ENCODE data around the gene RBKS. TPM values are rescaled to one million over a fixed set of nuclear protein-coding genes. Genes with fewer than 3 reads are reported as not detected.
"Not testable (repeated sequence)": the region's sequence is repeated elsewhere in the genome, so short reads cannot be mapped to it uniquely, and the experiment has no call there.

Gene RBKS
- total RNA-seq, 8 experiments from 2014 or later = 2.4 to 9.7 (median 3.6) TPM

DNA sequence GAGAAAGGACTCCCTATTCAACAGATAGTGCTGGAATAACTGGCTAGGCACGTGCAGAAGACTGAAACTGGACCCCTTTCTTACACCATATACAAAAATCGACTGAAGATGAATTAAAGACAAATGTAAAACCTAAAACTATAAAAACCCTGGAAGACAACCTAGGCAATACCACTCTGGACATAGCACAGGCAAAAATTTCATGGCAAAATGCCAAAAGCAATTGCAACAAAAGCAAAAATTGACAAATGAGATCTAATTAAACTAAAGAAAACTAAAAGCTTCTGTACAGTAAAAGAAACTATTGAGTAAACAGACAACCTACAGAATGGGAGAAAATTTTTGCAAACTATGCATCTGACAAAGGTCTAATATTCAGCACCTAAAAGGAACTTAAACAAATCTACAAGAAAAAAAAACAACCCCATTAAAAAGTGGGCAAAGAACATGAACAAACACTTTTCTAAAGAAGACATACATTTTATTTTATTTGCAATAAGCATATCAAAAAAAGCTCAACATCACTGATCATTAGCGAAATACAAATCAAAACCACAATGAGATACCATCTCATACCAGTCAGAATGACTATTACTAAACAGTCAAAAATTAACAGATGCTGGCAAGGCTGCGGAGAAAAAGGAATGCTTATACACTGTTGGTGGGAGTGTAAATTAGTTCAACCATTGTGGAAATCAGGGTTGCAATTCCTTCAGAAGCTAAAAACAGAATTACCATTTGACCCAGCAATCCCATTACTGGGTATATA, 8.2 kb downstream of the RBKS start:
- H3K4me3 ChIP-seq; ATAC-seq (replicated peaks in 6 of 8); in situ Hi-C loops (cut with MboI; ENCODE audit: low pct_unique_long_range_greater_than_20kb in 2 of 9, low sequenced_read_pairs in 9 of 9, unreplicated experiment in 9 of 9); H3K4me1 ChIP-seq (replicated peaks in 1 of 2); H3K27ac ChIP-seq: not testable (repeated sequence)
- WGBS, 10 experiments = 60 to 90% (median 71%) methylated on average over 2 to 4 of the region's 4 CpGs

DNA sequence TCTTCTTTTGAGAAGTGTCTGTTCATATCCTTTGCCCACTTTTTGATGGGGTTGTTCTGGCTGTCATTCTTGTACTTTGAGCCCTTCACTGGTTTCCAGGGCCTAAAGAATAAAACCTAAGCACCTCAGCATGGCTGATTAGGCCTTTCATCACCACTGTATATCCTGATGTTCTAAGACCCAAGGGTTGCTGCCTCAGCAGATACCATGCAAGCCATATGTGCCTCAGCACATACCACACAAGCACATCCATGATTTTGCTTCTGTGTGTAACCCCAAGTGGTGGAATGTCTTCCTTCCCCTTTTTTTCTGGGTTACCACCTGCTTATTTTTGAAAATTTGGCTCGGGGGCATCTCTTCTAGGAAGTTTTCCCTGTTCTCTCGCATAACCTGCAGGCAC, 11.4 kb downstream of the RBKS start:
- in situ Hi-C loops (cut with MboI; ENCODE audit: low pct_unique_long_range_greater_than_20kb in 2 of 9, low sequenced_read_pairs in 9 of 9, unreplicated experiment in 9 of 9) = no loop called here
- H3K4me1 ChIP-seq (replicated peaks in 1 of 2) = no peaks in the 10 kb centered on the region
- WGBS, 10 experiments = 20 to 100% (median 69%) methylated on average over 1 to 2 of the region's 2 CpGs; no CpG with 5 or more reads in 2 of the 10 experiments
- no peak overlapping the region for H3K27ac ChIP-seq
- no peak for ATAC-seq (replicated peaks in 6 of 8)
- no peak overlapping the region for H3K4me3 ChIP-seq

DNA sequence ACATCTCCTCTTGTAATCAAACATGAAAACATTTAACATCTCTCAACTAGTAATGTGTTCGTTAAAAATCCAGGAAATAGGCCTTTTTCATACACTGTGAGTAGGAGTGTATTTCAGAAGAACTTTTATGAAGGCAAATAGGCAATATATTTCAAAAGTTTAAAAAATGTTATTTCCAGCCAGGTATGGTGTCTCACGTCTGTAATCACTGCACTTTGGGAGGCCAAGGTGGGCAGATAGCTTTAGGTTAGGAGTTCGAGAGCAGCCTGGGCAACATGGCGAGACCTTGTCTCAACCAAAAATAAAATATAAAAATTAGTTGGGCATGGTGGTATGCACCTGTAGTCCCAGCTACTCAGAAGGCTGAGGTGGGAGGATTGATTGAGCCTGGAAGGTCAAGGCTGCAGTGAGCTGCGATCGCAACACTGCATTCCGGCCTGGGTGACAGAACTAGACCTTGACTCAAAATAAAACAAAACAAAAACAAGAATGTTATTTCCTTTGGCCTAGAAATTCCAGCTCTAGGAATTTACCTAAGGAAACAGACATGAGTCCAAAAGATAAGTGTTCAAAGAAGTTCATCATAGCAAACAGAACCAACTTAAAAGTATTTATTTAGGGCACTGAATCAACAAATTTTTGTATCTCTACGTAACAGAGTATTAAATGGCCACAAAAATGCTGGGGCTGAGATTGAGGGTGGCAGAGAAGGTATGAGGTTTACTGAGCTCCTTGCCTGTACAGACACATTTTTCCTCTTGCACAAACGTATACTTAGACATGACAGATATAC, 14.9 kb downstream of the RBKS start:
- ATAC-seq (replicated peaks in 6 of 8) = no peak
- WGBS, 10 experiments = 43 to 90% (median 86%) methylated on average over 2 to 9 of the region's 9 CpGs
- Histone ChIP-seq H3K27ac (no peak overlapping the region), H3K4me3 (no peak overlapping the region), H3K4me1 (replicated peaks in 1 of 2) (no peaks in the 10 kb centered on the region)
- in situ Hi-C loops (cut with MboI; ENCODE audit: low pct_unique_long_range_greater_than_20kb in 2 of 9, low sequenced_read_pairs in 9 of 9, unreplicated experiment in 9 of 9) = no loop called here

DNA sequence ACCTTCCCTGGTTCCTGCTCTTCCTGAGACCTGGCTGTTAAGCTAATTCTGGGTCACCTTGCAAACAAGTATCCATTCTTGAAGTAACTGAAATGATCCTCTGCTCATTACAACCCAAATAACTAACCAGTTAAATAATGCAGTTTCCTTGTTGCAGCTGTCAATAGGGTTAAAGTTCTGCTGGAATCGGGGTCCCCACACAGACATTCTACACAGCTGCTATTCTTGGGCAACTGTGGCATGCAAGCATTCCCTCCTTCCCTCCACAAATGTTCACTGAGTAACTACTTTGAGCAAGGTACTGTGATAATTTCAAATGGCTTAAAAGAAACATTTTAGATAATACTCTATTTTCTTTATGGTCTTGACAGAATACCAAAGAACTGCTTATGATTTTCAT, 17.1 kb downstream of the RBKS start:
- H3K4me1 ChIP-seq (replicated peaks in 1 of 2) = no peaks in the 10 kb centered on the region
- H3K27ac ChIP-seq = no peak overlapping the region
- H3K4me3 ChIP-seq = no peak overlapping the region
- no peak for ATAC-seq (replicated peaks in 6 of 8)
- in situ Hi-C loops (cut with MboI; ENCODE audit: low pct_unique_long_range_greater_than_20kb in 2 of 9, low sequenced_read_pairs in 9 of 9, unreplicated experiment in 9 of 9) = no loop called here
- WGBS, 10 experiments = 33 to 100% (median 75%) methylated on average over 1 of the region's 1 CpG; no CpG with 5 or more reads in 3 of the 10 experiments

DNA sequence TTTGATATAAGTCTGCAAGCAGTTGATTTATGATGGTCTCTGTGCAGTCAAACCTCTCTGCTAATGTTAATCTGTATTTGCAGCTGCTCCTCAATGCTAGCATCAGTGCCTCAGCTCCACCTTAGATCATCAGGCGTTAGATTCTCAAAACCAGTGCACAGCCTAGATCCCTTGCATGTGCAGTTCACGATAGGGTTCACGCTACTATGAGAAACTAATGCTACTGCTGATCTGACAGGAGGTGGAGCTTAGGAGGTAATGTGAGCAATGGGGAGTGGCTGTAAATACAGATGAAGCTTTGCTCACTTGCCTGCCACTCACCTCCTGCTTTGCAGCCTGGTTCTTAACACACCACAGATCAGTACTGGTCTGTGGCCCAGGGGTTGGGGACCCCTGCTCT, 18.4 kb downstream of the RBKS start:
- Histone ChIP-seq H3K27ac (no peak overlapping the region), H3K4me1 (replicated peaks in 1 of 2) (no peaks in the 10 kb centered on the region), H3K4me3 (no peak overlapping the region)
- WGBS, 10 experiments = 84 to 89% methylated on average over 3 of the region's 3 CpGs; no CpG with 5 or more reads in 8 of the 10 experiments
- in situ Hi-C loops (cut with MboI; ENCODE audit: low pct_unique_long_range_greater_than_20kb in 2 of 9, low sequenced_read_pairs in 9 of 9, unreplicated experiment in 9 of 9) = no loop called here
- no peak for ATAC-seq (replicated peaks in 6 of 8)

DNA sequence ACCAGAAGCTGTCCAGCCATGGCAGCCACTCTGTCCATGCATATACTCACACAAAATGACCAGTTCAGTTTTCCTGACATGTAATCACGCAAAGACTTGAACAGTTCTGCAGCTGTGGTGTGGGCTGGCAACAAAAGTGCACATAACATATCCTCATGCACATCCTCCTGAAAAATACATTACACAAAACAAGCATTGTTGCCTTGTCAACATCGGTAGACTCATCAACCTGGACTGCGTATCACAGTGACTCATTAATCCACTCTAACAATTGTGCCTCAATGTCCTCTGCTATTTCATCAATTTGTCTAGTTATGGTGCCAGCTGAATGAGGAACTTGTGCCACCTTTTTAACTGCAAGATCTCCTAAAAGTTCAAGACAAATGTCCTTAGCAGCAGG, 19.5 kb downstream of the RBKS start:
- ATAC-seq (replicated peaks in 6 of 8) = no peak
- Histone ChIP-seq H3K4me3 (no peak overlapping the region), H3K4me1 (replicated peaks in 1 of 2) (no peaks in the 10 kb centered on the region), H3K27ac (no peak overlapping the region)
- 70 to 100% (median 100%) methylated on average over 1 to 3 of the region's 3 CpGs; no CpG with 5 or more reads in 1 of the 10 experiments for WGBS, 10 experiments
- in situ Hi-C loops (cut with MboI; ENCODE audit: low pct_unique_long_range_greater_than_20kb in 2 of 9, low sequenced_read_pairs in 9 of 9, unreplicated experiment in 9 of 9) = no loop called here

DNA sequence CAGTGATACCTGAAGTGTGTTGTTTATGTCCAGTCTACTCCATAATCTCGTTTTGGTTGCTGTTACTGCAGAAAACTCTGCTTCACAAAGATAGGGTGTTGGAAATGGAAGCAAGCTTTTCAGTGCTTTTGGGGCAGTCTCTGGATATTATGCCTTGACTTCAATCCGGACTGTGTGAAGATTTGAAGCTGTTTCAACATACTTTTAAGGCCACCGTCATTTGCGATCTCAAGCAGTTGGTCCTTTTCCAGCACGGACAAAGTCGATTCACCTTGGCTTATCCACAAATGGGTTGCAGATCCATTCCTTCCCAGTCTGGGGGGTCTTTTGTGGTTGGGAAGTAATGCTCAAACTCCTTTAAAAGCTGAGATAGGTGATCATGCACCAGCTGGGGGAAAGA, 20.4 kb downstream of the RBKS start:
- no peak for ATAC-seq (replicated peaks in 6 of 8)
- Histone ChIP-seq H3K4me3 (no peak overlapping the region), H3K27ac (no peak overlapping the region), H3K4me1 (replicated peaks in 1 of 2) (no peaks in the 10 kb centered on the region)
- WGBS, 10 experiments = 0 to 89% (median 80%) methylated on average over 1 to 6 of the region's 6 CpGs; no CpG with 5 or more reads in 1 of the 10 experiments
- in situ Hi-C loops (cut with MboI; ENCODE audit: low pct_unique_long_range_greater_than_20kb in 2 of 9, low sequenced_read_pairs in 9 of 9, unreplicated experiment in 9 of 9) = no loop called here

DNA sequence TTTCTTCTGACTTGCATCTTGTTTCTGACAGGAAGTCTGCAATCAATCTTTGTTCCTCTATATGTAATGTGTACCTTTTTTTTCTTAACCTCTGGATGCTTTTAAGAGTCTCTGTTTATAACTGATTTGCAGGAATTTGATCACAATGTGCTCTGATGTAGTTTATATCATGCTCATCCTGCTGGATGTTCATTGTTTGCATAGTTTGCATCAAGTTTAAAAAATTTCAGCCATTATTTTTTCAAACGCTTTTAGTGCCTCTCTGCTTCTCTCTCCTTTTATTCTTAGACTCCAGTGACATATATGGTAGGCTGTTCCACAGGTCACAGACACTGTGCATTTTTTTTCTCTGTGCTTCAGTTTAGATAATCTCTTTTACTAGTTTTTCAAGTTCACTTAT, 23.9 kb downstream of the RBKS start:
- no peaks in the 10 kb centered on the region for H3K4me1 ChIP-seq (replicated peaks in 1 of 2)
- in situ Hi-C loops (cut with MboI; ENCODE audit: low pct_unique_long_range_greater_than_20kb in 2 of 9, low sequenced_read_pairs in 9 of 9, unreplicated experiment in 9 of 9) = no loop called here
- H3K4me3 ChIP-seq = no peak overlapping the region
- no peak for ATAC-seq (replicated peaks in 6 of 8)
- 9 to 100% (median 82%) methylated on average over 1 of the region's 1 CpG for WGBS, 10 experiments
- no peak overlapping the region for H3K27ac ChIP-seq

DNA sequence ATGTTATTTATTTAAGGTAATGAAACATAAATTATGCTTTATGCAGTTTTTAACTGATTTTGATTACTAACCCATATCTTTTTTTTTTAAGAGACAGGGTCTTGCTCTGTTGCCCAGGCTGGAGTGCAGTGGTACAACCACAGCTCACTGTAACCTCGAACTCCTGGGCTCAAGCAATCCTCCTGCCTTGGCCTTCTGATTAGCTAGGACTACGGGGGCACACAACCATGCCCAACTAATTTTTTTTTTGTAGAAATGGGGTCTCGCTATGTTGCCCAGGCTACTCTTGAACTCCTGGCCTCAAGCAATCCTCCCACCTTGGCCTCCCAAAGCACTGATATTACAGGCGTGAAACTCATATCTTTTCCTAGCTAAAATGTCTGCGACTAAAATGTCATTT, 26.2 kb downstream of the RBKS start:
- WGBS, 10 experiments = 67 to 100% (median 91%) methylated on average over 1 to 5 of the region's 5 CpGs; no CpG with 5 or more reads in 1 of the 10 experiments
- H3K4me1 ChIP-seq (replicated peaks in 1 of 2); in situ Hi-C loops (cut with MboI; ENCODE audit: low pct_unique_long_range_greater_than_20kb in 2 of 9, low sequenced_read_pairs in 9 of 9, unreplicated experiment in 9 of 9); H3K27ac ChIP-seq; H3K4me3 ChIP-seq; ATAC-seq (replicated peaks in 6 of 8): not testable (repeated sequence)

DNA sequence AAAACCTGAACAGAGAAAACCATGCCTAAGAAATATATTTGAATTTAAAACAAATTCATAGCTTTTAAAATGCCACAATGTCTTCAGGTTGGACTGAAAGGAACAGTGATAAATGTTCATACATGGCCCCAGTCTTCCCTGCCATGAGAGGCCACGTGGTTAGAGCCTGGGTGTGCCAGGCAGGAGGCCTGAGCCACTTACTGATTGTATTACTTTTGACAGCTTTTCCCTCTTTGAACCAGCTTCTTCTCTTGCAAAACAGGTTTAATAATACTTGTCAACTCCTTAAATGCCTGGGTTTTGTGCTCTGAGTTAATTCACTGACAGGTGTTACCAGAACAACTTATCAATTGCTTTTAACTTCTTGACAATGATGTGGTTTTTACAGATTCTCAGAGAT, 27.0 kb downstream of the RBKS start:
- in situ Hi-C loops (cut with MboI; ENCODE audit: low pct_unique_long_range_greater_than_20kb in 2 of 9, low sequenced_read_pairs in 9 of 9, unreplicated experiment in 9 of 9) = no loop called here
- no peak for ATAC-seq (replicated peaks in 6 of 8)
- Histone ChIP-seq H3K4me3 (no peak overlapping the region), H3K27ac (no peak overlapping the region), H3K4me1 (replicated peaks in 1 of 2) (no peaks in the 10 kb centered on the region)
- 0 to 63% (median 17%) methylated on average over 1 of the region's 1 CpG; no CpG with 5 or more reads in 3 of the 10 experiments for WGBS, 10 experiments

DNA sequence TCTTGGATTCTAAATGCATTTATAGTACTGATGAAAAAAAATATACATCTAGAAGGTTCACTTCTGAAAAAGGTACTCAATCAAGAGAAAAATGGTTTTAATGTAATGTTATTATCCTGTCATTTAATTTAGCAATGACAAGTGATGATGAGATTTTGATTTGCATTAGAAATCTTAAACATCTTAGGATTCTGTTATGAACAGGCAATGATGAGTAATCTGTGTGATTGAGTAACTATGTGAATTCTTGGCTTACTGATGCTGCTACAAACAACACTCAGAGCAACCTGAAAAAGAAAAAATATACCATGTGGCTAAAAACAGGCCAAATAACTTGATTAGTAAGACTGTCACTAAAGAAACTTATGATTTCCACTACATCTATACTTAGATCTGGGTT, 30.1 kb downstream of the RBKS start:
- in situ Hi-C loops (cut with MboI; ENCODE audit: low pct_unique_long_range_greater_than_20kb in 2 of 9, low sequenced_read_pairs in 9 of 9, unreplicated experiment in 9 of 9) = no loop called here
- peak in 2 of 8 experiments; percentile 77 for ATAC-seq (replicated peaks in 6 of 8)
- Histone ChIP-seq H3K4me1 (replicated peaks in 1 of 2) (no peaks in the 10 kb centered on the region), H3K27ac (no peak overlapping the region), H3K4me3 (no peak overlapping the region)

DNA sequence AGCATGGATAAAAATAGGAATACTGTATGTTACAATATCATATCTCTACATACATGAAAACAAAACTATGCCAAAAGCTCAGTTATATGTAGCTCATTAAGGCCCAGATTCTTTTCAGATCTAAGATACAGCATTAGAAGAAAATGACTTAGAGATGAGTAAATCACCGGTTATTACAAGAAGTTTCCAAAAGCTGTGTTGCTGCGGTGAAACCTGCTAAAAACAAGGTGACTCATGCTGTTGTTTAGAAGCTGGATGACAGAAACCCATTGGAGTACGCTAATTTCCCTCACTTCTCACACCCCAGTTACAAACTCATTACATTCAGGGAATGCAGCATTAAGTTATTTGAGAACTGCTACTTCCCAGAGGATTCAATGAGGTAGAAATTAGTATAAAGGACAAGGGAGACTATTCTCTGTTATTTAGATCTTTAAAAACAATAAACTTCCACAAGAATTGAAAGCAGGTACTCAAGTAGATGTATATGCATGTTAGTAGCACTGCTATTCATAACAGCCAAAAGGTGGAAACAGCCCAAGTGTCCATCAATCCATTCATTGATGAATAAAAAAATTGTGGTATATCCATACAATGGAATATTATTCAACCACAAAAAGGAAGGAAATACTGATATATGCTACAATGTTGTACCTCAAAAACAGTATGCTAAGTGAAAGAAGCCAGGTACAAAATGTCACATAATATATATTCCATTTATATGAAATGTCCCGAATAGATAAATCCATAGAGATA, 32.6 kb downstream of the RBKS start:
- in situ Hi-C loops (cut with MboI; ENCODE audit: low pct_unique_long_range_greater_than_20kb in 2 of 9, low sequenced_read_pairs in 9 of 9, unreplicated experiment in 9 of 9) = no loop called here
- Histone ChIP-seq H3K27ac (no peak overlapping the region), H3K4me3 (no peak overlapping the region), H3K4me1 (replicated peaks in 1 of 2) (no peaks in the 10 kb centered on the region)
- 19 to 100% (median 93%) methylated on average over 2 to 4 of the region's 4 CpGs for WGBS, 10 experiments
- no peak for ATAC-seq (replicated peaks in 6 of 8)

DNA sequence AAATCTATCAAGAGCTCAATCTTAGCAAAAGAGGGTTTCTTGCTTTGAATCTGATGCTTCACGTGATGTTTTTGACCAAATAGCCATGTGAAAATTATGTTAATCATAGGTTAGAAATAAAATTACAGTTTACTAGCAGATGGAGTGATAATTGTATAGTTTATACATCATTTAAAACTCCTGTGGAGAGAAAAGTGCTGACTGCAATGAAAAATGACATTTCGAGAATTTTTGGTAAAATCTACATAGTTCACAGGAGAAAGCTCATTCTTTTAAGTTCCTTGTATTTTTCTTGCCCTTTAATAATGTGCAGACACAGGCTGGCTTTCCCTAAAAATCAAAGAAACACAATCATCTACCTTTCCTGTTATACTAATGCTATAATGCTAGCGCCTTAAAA, 33.2 kb downstream of the RBKS start:
- Histone ChIP-seq H3K4me1 (replicated peaks in 1 of 2) (no peaks in the 10 kb centered on the region), H3K27ac (no peak overlapping the region), H3K4me3 (no peak overlapping the region)
- no peak for ATAC-seq (replicated peaks in 6 of 8)
- in situ Hi-C loops (cut with MboI; ENCODE audit: low pct_unique_long_range_greater_than_20kb in 2 of 9, low sequenced_read_pairs in 9 of 9, unreplicated experiment in 9 of 9) = no loop called here
- WGBS, 10 experiments = 40 to 94% (median 68%) methylated on average over 1 to 3 of the region's 3 CpGs
